Lower lobe of right lung (tissue), 2 donors: ENCODE results near the gene CACNA1D. TPM values are rescaled to one million over a fixed set of nuclear protein-coding genes. Genes with fewer than 3 reads are reported as not detected.

Experiments used
- ATAC-seq, 2 donors: fragments of 200-7000 bp; cut with Tn5 transposase; one replicate each; pipeline ENCODE4 v1.9.1; 2020 to 2022; ENCODE audit warnings: mild to moderate bottlenecking in 2 of 2, moderate library complexity in 2 of 2
- DNase-seq: peaks from one replicate; pipeline ENCODE4 v3.0.0-alpha.2; 2020
- H3K27ac ChIP-seq: fragments of 200-600 bp; one replicate; pipeline ENCODE4 v1.8.0; 2022
- H3K27me3 ChIP-seq: fragments of 200-600 bp; one replicate; pipeline ENCODE4 v1.8.0; 2022; ENCODE audit warnings: low read depth
- H3K36me3 ChIP-seq: fragments of 200-600 bp; one replicate; pipeline ENCODE4 v1.8.0; 2022; ENCODE audit warnings: mild to moderate bottlenecking
- H3K4me1 ChIP-seq: fragments of 200-600 bp; one replicate; pipeline ENCODE4 v1.8.0; 2022
- H3K4me3 ChIP-seq: fragments of 200-600 bp; one replicate; pipeline ENCODE4 v1.8.0; 2022; ENCODE audit warnings: mild to moderate bottlenecking
- H3K9me3 ChIP-seq: fragments of 200-600 bp; one replicate; pipeline ENCODE4 v1.8.0; 2022
- intact Hi-C: fragments of 100-400 bp; cut with DNase I; formaldehyde crosslinking; loops from one replicate; pipeline ENCODE4 v1.11.0; 2022
- total RNA-seq: library from RNA; stranded (reverse); fragmentation: NEBNext Ultra II Directional; extraction: Animal tissue kit (Norgen Biotek cat#: 25700); gene quantifications from one replicate; pipeline ENCODE4 v1.2.1, GENCODE V29; 2021
- TF ChIP-seq, protein P1 (sequence below): fragments of 200-600 bp; IDR thresholded peaks from one replicate; pipeline ENCODE4 v1.8.0; 2022; ENCODE audit warnings: antibody characterized with exemption, mild to moderate bottlenecking
- donor health status: DM: no; HTN: yes; CAD: no; lungs with severe emphysema.

The CACNA1D gene
- total RNA-seq, 1 donor from 2014 or later, result 33.6 TPM

DNA sequence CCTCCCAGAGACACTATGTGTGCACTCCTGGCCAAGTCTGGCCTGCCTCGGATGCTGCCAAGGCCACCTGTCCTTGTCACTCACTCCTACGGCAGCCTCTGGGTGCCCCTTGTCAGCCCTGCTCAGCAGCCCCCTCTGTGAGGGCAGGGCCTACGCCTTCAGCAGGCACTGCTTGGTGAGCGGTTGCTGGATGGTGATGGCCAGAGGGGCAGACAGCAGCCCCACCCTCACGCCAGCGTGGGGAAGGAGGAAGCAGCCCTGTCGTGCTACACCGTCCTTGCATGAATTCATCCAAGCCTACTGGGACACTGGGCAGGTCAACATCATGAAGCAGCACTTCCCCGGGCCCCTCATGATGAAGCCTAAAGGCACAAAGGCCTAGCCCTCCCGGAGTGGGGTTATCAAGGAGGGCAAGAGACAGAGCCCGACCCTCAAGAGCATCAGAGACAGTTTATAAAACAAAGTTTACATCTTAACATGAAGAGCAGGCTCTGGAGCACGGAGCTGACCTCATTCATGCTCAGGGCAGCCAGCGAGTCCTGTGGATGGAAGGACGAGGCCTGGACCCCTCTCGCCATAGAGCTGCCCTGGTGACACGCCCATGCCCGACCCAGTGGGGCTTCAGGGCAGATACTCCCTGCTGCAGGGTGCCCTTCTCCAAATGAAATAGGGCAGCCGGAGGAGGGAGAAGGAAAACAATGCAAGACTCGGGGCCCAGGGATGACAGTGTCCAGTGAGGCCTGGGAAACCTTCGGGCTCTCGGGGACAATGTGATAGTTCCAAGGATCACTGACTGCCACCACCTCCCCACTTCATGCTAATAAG lies 326.6 kb downstream of the CACNA1D start:
- DNase-seq, result no peak
- TF ChIP-seq, protein P1, sequence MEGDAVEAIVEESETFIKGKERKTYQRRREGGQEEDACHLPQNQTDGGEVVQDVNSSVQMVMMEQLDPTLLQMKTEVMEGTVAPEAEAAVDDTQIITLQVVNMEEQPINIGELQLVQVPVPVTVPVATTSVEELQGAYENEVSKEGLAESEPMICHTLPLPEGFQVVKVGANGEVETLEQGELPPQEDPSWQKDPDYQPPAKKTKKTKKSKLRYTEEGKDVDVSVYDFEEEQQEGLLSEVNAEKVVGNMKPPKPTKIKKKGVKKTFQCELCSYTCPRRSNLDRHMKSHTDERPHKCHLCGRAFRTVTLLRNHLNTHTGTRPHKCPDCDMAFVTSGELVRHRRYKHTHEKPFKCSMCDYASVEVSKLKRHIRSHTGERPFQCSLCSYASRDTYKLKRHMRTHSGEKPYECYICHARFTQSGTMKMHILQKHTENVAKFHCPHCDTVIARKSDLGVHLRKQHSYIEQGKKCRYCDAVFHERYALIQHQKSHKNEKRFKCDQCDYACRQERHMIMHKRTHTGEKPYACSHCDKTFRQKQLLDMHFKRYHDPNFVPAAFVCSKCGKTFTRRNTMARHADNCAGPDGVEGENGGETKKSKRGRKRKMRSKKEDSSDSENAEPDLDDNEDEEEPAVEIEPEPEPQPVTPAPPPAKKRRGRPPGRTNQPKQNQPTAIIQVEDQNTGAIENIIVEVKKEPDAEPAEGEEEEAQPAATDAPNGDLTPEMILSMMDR, result no peak
- H3K36me3 ChIP-seq, result peaks cover 32% of the 10 kb centered on the region
- no peaks in the 10 kb centered on the region for H3K4me1 ChIP-seq
- no peak overlapping the region for H3K27ac ChIP-seq
- intact Hi-C loops, result no loop called here
- H3K4me3 ChIP-seq, result no peak overlapping the region
- ATAC-seq, result no peak
- H3K9me3 ChIP-seq, result no peaks in the 10 kb centered on the region
- no peaks in the 10 kb centered on the region for H3K27me3 ChIP-seq

GRCh38 chr3:53821631-53822121 lies 327.3 kb downstream of the CACNA1D start:
- peak in 1 of 2 donors; percentile 19 for ATAC-seq
- intact Hi-C loops, result no loop called here

DNA sequence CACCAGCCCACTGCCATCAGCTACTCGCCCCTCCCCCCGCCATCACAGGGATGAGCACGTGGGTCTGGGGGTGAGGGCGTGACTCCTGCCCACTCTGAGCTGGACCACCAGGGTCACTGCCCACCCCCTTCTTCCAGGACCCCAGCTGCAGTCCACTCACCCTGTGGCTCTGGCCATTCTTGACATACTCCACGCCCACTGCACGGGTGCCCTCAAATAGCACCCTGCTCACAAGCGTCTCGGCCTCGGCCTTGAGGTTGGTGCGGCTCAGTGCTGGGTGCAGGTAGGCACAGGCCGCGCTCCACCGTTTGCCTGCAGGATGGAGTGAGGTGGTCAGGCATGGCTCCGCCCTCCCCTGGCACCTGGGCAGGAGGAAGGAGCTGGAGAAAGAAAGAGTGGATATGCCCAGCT lies 327.9 kb downstream of the CACNA1D start:
- Histone ChIP-seq H3K4me3 (no peak overlapping the region), H3K36me3 (peaks cover 26% of the 10 kb centered on the region), H3K9me3 (no peaks in the 10 kb centered on the region), H3K4me1 (no peaks in the 10 kb centered on the region), H3K27ac (no peak overlapping the region), H3K27me3 (no peaks in the 10 kb centered on the region)
- DNase-seq (no peak), ATAC-seq (no peak)
- intact Hi-C loops, result no loop called here
- TF ChIP-seq, protein P1, result no peak

More at GRCh38 chr3:53821631-53822121, 327.3 kb downstream of the CACNA1D start:
- no peak for DNase-seq
- Histone ChIP-seq H3K36me3 (peaks cover 32% of the 10 kb centered on the region), H3K27ac (no peak overlapping the region), H3K4me3 (no peak overlapping the region), H3K9me3 (no peaks in the 10 kb centered on the region), H3K27me3 (no peaks in the 10 kb centered on the region), H3K4me1 (no peaks in the 10 kb centered on the region)
- TF ChIP-seq, protein P1, result no peak

DNA sequence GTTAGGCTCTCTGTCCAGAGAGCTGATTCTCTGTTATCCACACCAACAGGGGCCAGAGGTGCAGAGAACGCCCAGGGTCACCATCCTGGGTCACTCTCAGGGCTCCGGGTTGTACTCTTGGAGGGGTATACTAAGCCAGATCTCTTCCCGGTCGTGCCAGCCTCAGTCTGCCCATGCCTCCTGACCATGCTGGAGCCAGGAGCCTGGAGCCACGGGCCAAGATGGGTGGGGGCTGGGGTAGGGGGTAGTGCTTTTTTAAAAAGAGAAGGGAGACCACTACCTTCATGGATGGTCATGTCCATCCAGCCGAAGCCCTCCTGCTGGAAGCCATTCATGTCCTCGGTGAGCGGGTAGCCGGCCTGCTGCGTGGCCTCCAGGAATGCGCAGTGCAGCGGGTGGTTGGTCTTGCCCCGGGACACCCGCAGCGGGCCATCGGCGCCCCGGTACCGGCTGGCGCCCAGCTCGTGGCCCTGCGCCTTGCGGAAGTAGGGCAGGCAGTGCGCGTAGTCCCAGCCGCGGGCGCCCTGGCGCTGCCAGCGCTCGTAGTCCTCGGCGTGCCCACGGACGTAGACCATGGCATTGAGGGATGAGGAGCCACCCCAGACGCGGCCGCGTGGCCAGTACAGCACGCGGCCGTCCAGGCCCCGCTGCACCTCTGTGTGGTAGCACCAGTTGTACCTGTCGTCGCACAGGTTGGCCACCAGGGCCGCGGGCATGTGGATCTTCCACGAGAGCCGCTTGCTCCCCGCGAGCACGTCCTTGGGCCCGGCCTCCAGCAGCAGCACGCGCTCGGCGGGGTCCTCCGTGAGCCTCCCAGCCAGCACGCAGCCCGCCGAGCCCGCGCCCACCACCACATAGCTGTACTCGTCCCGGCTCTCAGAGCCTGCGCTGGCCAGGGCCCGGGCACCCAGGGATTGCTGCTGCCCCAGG lies 328.9 kb downstream of the CACNA1D start:
- ATAC-seq, result peak in 1 of 2 donors; percentile 39
- Histone ChIP-seq H3K4me3 (no peak overlapping the region), H3K9me3 (no peaks in the 10 kb centered on the region), H3K27ac (no peak overlapping the region), H3K27me3 (no peaks in the 10 kb centered on the region), H3K36me3 (peaks cover 19% of the 10 kb centered on the region), H3K4me1 (no peaks in the 10 kb centered on the region)
- TF ChIP-seq, protein P1, result no peak
- intact Hi-C loops, result no loop called here
- DNase-seq, result no peak

GRCh38 chr3:53823956-53824657 lies 329.7 kb downstream of the CACNA1D start:
- Histone ChIP-seq H3K4me3 (no peak overlapping the region), H3K36me3 (peaks cover 11% of the 10 kb centered on the region), H3K27ac (no peak overlapping the region), H3K9me3 (no peaks in the 10 kb centered on the region), H3K27me3 (no peaks in the 10 kb centered on the region), H3K4me1 (no peaks in the 10 kb centered on the region)
- TF ChIP-seq, protein P1, result no peak
- intact Hi-C loops, result no loop called here
- ATAC-seq (no peak), DNase-seq (no peak)
